GM12878 (cell line): Measurements from ENCODE around the gene KHK. TPM values are rescaled to one million over a fixed set of nuclear protein-coding genes. Genes with fewer than 3 reads are reported as not detected.

Experiments used
- ATAC-seq: fragments of 200-7000 bp; cut with Tn5 transposase; 3 replicates; pipeline ENCODE4 v1.9.1; 2020; ENCODE audit warnings: mild to moderate bottlenecking, moderate library complexity
- BruUV-seq: library from RNA; stranded (reverse); fragments of 400-500 nt; replicated peaks from 2 replicates; lab custom pipeline; 2021; lab: Mats Ljungman, UMichigan
- CTCF ChIA-PET: fragments of 300-600 bp; sonication (Branson Sonifier 250); formaldehyde crosslinking; extraction: SDS; loops from one replicate; lab custom pipeline; 2021; ENCODE audit warnings: inconsistent platforms; lab: Yijun Ruan, JAX
- POLR2A ChIA-PET: fragments of 350-600 bp; formaldehyde crosslinking; extraction: SDS; loops from one replicate; lab custom pipeline; 2021; ENCODE audit warnings: inconsistent platforms; lab: Charles Lee
- RAD21 ChIA-PET: fragments of 300-600 bp; sonication (Branson Sonifier 250); formaldehyde crosslinking; loops from one replicate; lab custom pipeline; 2023; ENCODE audit warnings: antibody characterized with exemption; ENCODE audit not compliant: unreplicated experiment; lab: Charles Lee
- SMC1A ChIA-PET: fragments of 300-600 bp; sonication (Branson Sonifier 250); formaldehyde crosslinking; loops from one replicate; lab custom pipeline; 2023; ENCODE audit not compliant: unreplicated experiment, uncharacterized antibody; lab: Charles Lee
- DNase-seq: peaks from one replicate; pipeline ENCODE4 v3.0.0-alpha.2; 2011; ENCODE audit warnings: low read depth, low spot score
- FAIRE-seq: peaks from 3 replicates; lab custom pipeline; 2011; peaks lifted over from hg19 to GRCh38; lab: Jason Lieb, UNC
- H2AFZ ChIP-seq: 2 replicates; pipeline ENCODE4 v1.6.0; 2011; ENCODE audit warnings: low read depth, low read length, control low read depth; ENCODE audit not compliant: control insufficient read depth
- H3K27ac ChIP-seq: 2 replicates; pipeline ENCODE4 v1.5.1; 2011; ENCODE audit warnings: control low read depth; ENCODE audit not compliant: control insufficient read depth, insufficient read depth
- H3K27me3 ChIP-seq, 2 experiments: replicated peaks in 1 of 2; 2 replicates each; pipeline versions ENCODE4 v1.6.0 to v1.6.1; 2011; ENCODE audit warnings: low read length in 1 of 2; ENCODE audit not compliant: control insufficient read depth in 2 of 2, insufficient read depth in 2 of 2
- H3K36me3 ChIP-seq, 2 experiments: 2 replicates each; pipeline ENCODE4 v1.5.1; 2011; ENCODE audit warnings: low read length in 1 of 2; ENCODE audit not compliant: control insufficient read depth in 2 of 2, insufficient read depth in 2 of 2
- H3K4me1 ChIP-seq: 2 replicates; pipeline ENCODE4 v1.6.1; 2011; ENCODE audit warnings: mild to moderate bottlenecking, low read length, moderate library complexity, mixed read lengths; ENCODE audit not compliant: control insufficient read depth, insufficient read depth
- H3K4me2 ChIP-seq: 2 replicates; pipeline ENCODE4 v1.6.0; 2011; ENCODE audit warnings: control low read depth; ENCODE audit not compliant: control insufficient read depth, insufficient read depth
- H3K4me3 ChIP-seq: fragments of 200-600 bp; sonication (generic); 2 replicates; pipeline ENCODE4 v1.5.1; 2016
- H3K79me2 ChIP-seq: 2 replicates; pipeline ENCODE4 v1.6.0; 2011; ENCODE audit warnings: low read length; ENCODE audit not compliant: control insufficient read depth, insufficient read depth
- H3K9ac ChIP-seq: 2 replicates; pipeline ENCODE4 v1.8.0; 2011; ENCODE audit warnings: low read length, control low read depth, mixed read lengths; ENCODE audit not compliant: control insufficient read depth, insufficient read depth
- H3K9me3 ChIP-seq: replicated peaks from 3 replicates; pipeline ENCODE4 v1.5.1; 2011; ENCODE audit warnings: mild to moderate bottlenecking, low read length; ENCODE audit not compliant: control insufficient read depth, insufficient read depth
- H4K20me1 ChIP-seq: 2 replicates; pipeline ENCODE4 v1.6.0; 2011; ENCODE audit not compliant: control insufficient read depth, insufficient read depth
- ASH2L ChIP-seq: fragments of 300-600, 200-600 bp; sonication (generic); IDR thresholded peaks from 2 replicates; pipeline ENCODE4 v1.6.1; 2017; ENCODE audit warnings: low read depth, mild to moderate bottlenecking, borderline replicate concordance
- DPF2 ChIP-seq: fragments of 450-650 bp; IDR thresholded peaks from 2 replicates; pipeline ENCODE4 v1.6.1; 2017; ENCODE audit warnings: mild to moderate bottlenecking
- KDM1A ChIP-seq: fragments of 200-600 bp; sonication (generic); IDR thresholded peaks from 2 replicates; pipeline ENCODE4 v1.6.1; 2016; ENCODE audit warnings: borderline replicate concordance
- POLR2A ChIP-seq: IDR thresholded peaks from 2 replicates; pipeline ENCODE4 v1.6.1; 2011; ENCODE audit warnings: low read depth, mild to moderate bottlenecking, low read length
- POLR2AphosphoS5 ChIP-seq: IDR thresholded peaks from 2 replicates; pipeline ENCODE4 v1.6.1; 2011; ENCODE audit warnings: mild to moderate bottlenecking, low read length, inconsistent platforms
- POU2F2 ChIP-seq: IDR thresholded peaks from 3 replicates; pipeline ENCODE4 v1.6.1; 2011; ENCODE audit warnings: low read depth, mild to moderate bottlenecking, low read length, borderline replicate concordance
- RB1 ChIP-seq: fragments of 450-650 bp; formaldehyde crosslinking; IDR thresholded peaks from 2 replicates; pipeline ENCODE4 v1.6.1; 2017; ENCODE audit warnings: mild to moderate bottlenecking, borderline replicate concordance
- SIX5 ChIP-seq: IDR thresholded peaks from 2 replicates; pipeline ENCODE4 v1.6.1; 2011; ENCODE audit warnings: mild to moderate bottlenecking, low read depth, low read length, moderate library complexity; ENCODE audit not compliant: severe bottlenecking
- USF2 ChIP-seq: IDR thresholded peaks from 2 replicates; pipeline ENCODE4 v1.6.1; 2011; ENCODE audit warnings: low read depth, low read length, improper control_type of control experiment, borderline replicate concordance
- WGBS: methylation state at CpG from one replicate; pipeline ENCODE4 v1.1.6; 2016; ENCODE audit warnings: low lambda C conversion rate; ENCODE audit not compliant: insufficient replicate concordance, insufficient coverage; ENCODE audit errors: missing lambda C conversion rate; 5-methylcytosine and 5-hydroxymethylcytosine counted together
- in situ Hi-C: fragments of 300-500 bp; cut with MboI; formaldehyde crosslinking; loops from 9 replicates; pipeline ENCODE4 v1.14.3; 2018; ENCODE audit warnings: mixed read lengths
- intact Hi-C: fragments of 100-400 bp; cut with micrococcal nuclease; formaldehyde crosslinking; loops from one replicate; pipeline ENCODE4 v1.14.2; 2022; ENCODE audit not compliant: unreplicated experiment
- polyA plus RNA-seq, 11 experiments: library from polyadenylated mRNA; depleted of rRNA in 4 of 11; unstranded in 6 of 11; stranded (reverse) in 5 of 11; fragments of >200 nt; fragmentation: Nextera tagmentation in 4 of 11; fragmentation: Illumina TruSeq in 1 of 11; extraction: Ambion mirVana in 4 of 11; extraction: Trizol in 1 of 11; gene quantifications; 1 replicate in 1 of 11; 2 replicates in 10 of 11; pipeline versions ENCODE4 v1.2.1 to v1.2.3, GENCODE V29; 2011 to 2016; ENCODE audit warnings: inconsistent platforms in 2 of 11, missing spikeins in 2 of 11, low read depth in 1 of 11
- total RNA-seq, 4 experiments: library from RNA; depleted of rRNA in 3 of 4; stranded (reverse); fragments of >200 nt in 3 of 4; fragmentation: Illumina TruSeq in 1 of 4; extraction: Trizol in 1 of 4; gene quantifications; 2 replicates each; pipeline versions ENCODE4 v1.2.1 to v1.2.3, GENCODE V29; 2013 to 2021

Gene KHK
- total and polyA plus RNA-seq, 10 of the 15 experiments (the other 5 are each of a cell fraction or from before 2014, with no cell fraction given), result 0.31 to 11.8 (median 3.9) TPM

- TF ChIP-seq USF2 (no peak), RB1 (no peak), KDM1A (no peak), SIX5 (no peak), DPF2 (no peak), POLR2AphosphoS5 (no peak), ASH2L (no peak)
Measured at GRCh38 chr2:27057184-27057583, 29.4 kb upstream of the KHK start (continued).

GRCh38 chr2:27058210-27058609 lies 28.4 kb upstream of the KHK start:
- ChIA-PET SMC1A (interaction anchor here (0.6 to 1.0 kb wide), 3 partner anchors 16 to 1168 kb away, joined by 3 read pairs; no protein-coding TSS in a partner anchor), POLR2A (interaction anchor here (0.7 to 0.9 kb wide), 2 partner anchors 10 to 309 kb away, joined by 3 to 4 read pairs; no protein-coding TSS in a partner anchor), CTCF (interaction anchor here (1.0 kb wide), 1 partner anchor 10 kb away, joined by 3 read pairs; no protein-coding TSS in a partner anchor), RAD21 (interaction anchor here (1.1 kb wide), 1 partner anchor 8 kb away, joined by 3 read pairs; no protein-coding TSS in a partner anchor)
- BruUV-seq, result no TSS peak
- in situ Hi-C loops (no loop called here), intact Hi-C loops (no loop called here)
- Histone ChIP-seq H3K9me3 (no peaks in the 10 kb centered on the region), H3K9ac (no peak overlapping the region), H4K20me1 (no peaks in the 10 kb centered on the region), H3K36me3 (peaks cover 3 to 24% of the 10 kb centered on the region in 2 experiments), H3K27me3 (no peaks in the 10 kb centered on the region), H3K4me2 (no peak overlapping the region), H3K27ac (no peak overlapping the region), H3K4me1 (no peaks in the 10 kb centered on the region), H3K4me3 (no peak overlapping the region), H3K79me2 (no peaks in the 10 kb centered on the region), H2AFZ (no peak overlapping the region)
- FAIRE-seq, result no peak
- peak; percentile 26; the same call in 1 of the 2 replicates for TF ChIP-seq POLR2AphosphoS5
- no peak for TF ChIP-seq POU2F2
- peak; percentile 62 for TF ChIP-seq POLR2A
- WGBS, result 87% methylated on average over 10 of the region's 10 CpGs
- ATAC-seq, result no peak
- DNase-seq, result no peak
